GM12873 (cell line): ENCODE measurements around the gene BMPR1A.

Experiments used
- CTCF ChIP-seq: IDR thresholded peaks from 2 replicates; pipeline ENCODE4 v1.5.1; 2012; ENCODE audit warnings: low read depth, mild to moderate bottlenecking, moderate library complexity, low read length, control low read depth; ENCODE audit not compliant: insufficient read depth; ENCODE audit errors: missing control alignments

The BMPR1A gene

DNA sequence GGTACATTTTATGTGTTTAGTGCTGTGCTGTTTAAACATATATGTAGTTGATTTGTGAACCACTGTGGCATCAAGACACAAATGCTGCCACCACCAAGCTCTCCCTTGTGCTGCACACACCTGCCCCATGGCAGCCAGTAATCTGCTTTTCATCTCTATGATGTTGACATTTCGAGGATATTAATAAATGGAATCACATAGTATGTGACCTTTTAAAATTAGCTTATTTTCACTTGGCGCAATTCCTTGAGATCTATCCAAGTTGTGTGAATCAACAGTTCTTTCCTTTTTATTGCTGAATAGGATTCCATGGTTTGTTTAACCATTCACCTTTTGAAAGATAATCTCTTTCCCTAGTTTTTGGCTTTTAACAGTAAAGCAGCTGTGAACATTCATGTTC lies 73.1 kb downstream of the BMPR1A start:
- TF ChIP-seq CTCF: no peak

DNA sequence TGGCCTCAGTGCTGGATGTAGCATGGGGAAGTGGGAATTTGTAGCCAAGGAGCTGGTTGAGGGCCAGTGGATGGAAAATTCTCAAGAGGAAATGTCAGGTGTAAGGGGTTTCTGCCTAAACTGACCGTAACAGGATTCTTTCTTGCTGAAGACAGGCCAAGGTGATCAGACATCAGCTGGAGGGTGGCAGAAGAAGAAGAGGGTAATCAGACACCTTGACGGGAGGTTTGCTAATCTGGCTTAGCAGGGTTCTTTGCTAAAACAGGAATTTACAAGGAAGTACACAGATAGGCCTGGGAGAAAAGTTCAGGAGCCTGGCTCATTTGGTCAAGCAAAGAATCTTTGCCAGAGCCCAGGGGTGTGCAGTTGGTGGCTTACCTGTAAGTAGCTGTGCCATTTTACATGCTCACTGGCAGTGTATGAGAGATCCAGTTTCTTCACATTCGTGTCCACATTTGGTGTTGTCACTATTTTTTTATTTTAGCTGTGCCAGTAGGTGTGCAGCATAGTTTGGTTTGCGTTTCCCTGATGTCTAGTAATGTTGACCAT lies 73.7 kb downstream of the BMPR1A start:
- no peak for TF ChIP-seq CTCF

DNA sequence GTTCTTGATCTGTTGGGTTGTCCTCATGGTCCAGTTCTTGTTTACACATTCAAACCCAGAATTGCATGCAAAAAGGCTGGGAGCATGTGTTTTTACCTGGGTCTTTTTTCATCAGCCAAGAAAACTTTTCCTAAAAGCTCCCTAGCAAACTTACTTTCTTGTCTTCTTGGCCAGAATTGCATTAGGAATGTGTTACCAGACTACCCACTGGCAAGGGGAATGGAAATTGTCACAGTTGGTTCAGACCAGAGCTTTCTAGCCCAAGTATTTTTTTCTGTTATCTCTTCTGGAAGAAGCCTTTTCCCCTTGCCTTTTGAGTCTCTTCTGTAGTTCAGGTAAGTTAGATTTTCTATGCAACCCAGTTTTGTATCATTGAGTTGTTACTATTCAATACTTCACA lies 77.5 kb downstream of the BMPR1A start:
- no peak for TF ChIP-seq CTCF

- no peak for TF ChIP-seq CTCF
Measured at GRCh38 chr10:86836044-86836443, 79.6 kb downstream of the BMPR1A start.

DNA sequence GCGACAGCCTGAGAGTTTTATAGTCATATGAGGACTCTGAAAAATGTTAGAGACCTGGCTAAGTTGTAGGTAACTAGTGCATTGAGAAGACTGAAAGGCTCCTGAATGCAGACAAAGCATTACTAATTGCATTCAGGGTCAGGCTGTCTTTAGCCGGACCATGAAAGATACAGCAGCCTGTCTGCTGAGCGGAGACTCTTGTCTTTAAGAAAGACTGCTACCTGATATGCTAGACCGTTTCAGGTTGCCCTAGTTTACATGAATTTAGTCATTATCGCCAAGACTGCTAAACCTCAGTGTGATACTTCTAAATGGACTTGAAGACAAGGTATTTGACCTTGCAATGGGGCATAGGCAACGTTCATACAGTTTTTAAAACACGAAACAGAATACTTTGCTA lies 81.2 kb downstream of the BMPR1A start:
- no peak for TF ChIP-seq CTCF

- TF ChIP-seq CTCF: no peak
Measured at GRCh38 chr10:86840498-86840897, 84.1 kb downstream of the BMPR1A start.

GRCh38 chr10:86846088-86846487 lies 89.7 kb downstream of the BMPR1A start:
- TF ChIP-seq CTCF: no peak
